Measurements from ENCODE around the gene ESRP2.

ESRP2 gene

DNA sequence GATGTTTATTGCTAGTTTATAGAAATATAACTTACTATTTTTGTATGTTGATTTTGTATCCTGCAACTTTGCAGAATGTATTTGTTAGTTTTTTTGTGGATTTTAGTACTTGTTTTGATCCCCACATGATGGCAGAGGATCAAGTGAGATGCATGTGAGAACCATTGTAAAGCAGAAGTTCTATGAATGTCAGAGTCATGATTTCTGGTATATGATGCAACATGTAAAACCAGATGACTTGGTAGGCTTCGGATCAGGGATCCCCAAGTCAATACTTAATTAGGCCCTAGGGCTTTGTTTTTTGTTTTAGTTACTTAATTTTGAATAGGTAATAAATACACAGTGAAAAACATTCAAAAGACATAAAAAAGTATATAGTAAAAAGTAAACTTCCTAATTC is 45.8 kb downstream of the ESRP2 start:
- Histone ChIP-seq H3K9ac (ENCODE audit: low read depth, low read length, poor library complexity, severe bottlenecking) (no peak overlapping the region), H3K4me1 (ENCODE audit: insufficient read depth, low read length, poor library complexity, severe bottlenecking) (no peaks in the 10 kb centered on the region), H3K4me2 (ENCODE audit: low read depth, low read length, poor library complexity, severe bottlenecking) (no peak overlapping the region), H2AFZ (ENCODE audit: low read length) (no peak overlapping the region), H3K4me3 (ENCODE audit: low read length, poor library complexity, severe bottlenecking) (no peak overlapping the region), H3K9me2 (replicated peaks; ENCODE audit: low read depth, low read length) (no peaks in the 10 kb centered on the region), H3K79me2 (ENCODE audit: insufficient read depth, low read length) (0 out of 2 replicates have a peak, but pooled peaks cover 2% of the 10 kb centered on the region), H4K20me1 (ENCODE audit: insufficient read depth, low read length, poor library complexity, severe bottlenecking) (peaks cover 3% of the 10 kb centered on the region), H3K9me3 (ENCODE audit: insufficient read depth, low read depth, low read length) (no peaks in the 10 kb centered on the region), H3K36me3 (ENCODE audit: insufficient read depth, low read length) (peaks cover 88% of the 10 kb centered on the region), H3F3A (ENCODE audit: low read depth) (no peaks in the 10 kb centered on the region), H3K27me3 (ENCODE audit: insufficient read depth, low read length, poor library complexity, severe bottlenecking) (no peaks in the 10 kb centered on the region)
- TF ChIP-seq EZH2phosphoT487 (IDR thresholded peaks at IDR 0.05; ENCODE audit: borderline replicate concordance): no peak
- TF ChIP-seq, protein P1, sequence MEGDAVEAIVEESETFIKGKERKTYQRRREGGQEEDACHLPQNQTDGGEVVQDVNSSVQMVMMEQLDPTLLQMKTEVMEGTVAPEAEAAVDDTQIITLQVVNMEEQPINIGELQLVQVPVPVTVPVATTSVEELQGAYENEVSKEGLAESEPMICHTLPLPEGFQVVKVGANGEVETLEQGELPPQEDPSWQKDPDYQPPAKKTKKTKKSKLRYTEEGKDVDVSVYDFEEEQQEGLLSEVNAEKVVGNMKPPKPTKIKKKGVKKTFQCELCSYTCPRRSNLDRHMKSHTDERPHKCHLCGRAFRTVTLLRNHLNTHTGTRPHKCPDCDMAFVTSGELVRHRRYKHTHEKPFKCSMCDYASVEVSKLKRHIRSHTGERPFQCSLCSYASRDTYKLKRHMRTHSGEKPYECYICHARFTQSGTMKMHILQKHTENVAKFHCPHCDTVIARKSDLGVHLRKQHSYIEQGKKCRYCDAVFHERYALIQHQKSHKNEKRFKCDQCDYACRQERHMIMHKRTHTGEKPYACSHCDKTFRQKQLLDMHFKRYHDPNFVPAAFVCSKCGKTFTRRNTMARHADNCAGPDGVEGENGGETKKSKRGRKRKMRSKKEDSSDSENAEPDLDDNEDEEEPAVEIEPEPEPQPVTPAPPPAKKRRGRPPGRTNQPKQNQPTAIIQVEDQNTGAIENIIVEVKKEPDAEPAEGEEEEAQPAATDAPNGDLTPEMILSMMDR (conservative IDR thresholded peaks at IDR 0.05; ENCODE audit: low read length): no peak

DNA sequence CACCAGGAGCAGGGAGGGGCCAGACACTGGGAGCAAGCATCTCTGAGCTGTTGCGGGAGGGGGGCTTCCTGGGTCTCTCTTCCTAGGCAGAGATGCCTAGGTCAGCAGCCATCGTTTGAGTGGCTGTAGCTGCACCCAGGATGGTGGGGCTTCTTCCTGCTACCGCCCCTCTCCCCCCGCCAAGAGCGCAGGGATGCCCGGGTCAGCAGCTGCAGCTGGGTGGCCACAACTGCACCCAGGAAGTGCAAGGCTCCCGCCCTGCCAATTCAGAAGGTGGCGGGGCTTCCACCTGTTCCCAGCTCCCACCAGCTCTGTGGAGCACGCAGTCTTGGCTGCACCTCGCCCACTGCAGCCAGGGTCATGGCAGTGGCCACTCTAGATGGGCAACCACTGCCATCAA is 47.8 kb downstream of the ESRP2 start:
- Histone ChIP-seq H3K4me3 (ENCODE audit: low read length, poor library complexity, severe bottlenecking) (no peak overlapping the region), H2AFZ (ENCODE audit: low read length) (no peak overlapping the region), H3K9ac (ENCODE audit: low read depth, low read length, poor library complexity, severe bottlenecking) (no peak overlapping the region), H3K9me3 (ENCODE audit: insufficient read depth, low read depth, low read length) (no peaks in the 10 kb centered on the region), H3K4me1 (ENCODE audit: insufficient read depth, low read length, poor library complexity, severe bottlenecking) (no peaks in the 10 kb centered on the region), H3K36me3 (ENCODE audit: insufficient read depth, low read length) (peaks cover 91% of the 10 kb centered on the region), H3K4me2 (ENCODE audit: low read depth, low read length, poor library complexity, severe bottlenecking) (no peak overlapping the region), H3K79me2 (ENCODE audit: insufficient read depth, low read length) (no peaks in the 10 kb centered on the region), H3K27me3 (ENCODE audit: insufficient read depth, low read length, poor library complexity, severe bottlenecking) (no peaks in the 10 kb centered on the region), H3F3A (ENCODE audit: low read depth) (no peaks in the 10 kb centered on the region), H3K9me2 (replicated peaks; ENCODE audit: low read depth, low read length) (no peaks in the 10 kb centered on the region), H4K20me1 (ENCODE audit: insufficient read depth, low read length, poor library complexity, severe bottlenecking) (peaks cover 3% of the 10 kb centered on the region)
- TF ChIP-seq, protein P1 (conservative IDR thresholded peaks at IDR 0.05; ENCODE audit: low read length): no peak
- TF ChIP-seq EZH2phosphoT487 (IDR thresholded peaks at IDR 0.05; ENCODE audit: borderline replicate concordance): no peak

DNA sequence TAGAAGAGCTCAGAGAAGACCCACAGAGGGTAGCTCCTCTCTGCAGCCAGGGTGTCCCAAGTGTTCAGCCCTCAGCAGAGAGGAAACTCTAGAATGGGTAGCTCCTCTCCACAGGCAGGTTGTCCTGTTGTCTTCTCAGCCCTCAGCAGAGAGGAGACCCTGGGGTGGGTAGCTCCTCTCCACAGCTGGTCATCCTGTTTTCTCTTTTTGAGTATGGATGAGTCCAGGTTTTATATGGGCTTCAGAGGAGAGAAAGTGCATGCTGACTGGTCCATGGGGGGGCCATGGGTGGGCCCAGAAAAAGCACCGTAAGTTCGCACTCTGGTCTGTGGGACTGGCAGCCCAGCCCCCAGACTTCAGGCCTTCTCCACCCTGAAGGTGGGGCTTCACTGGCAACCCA is 48.4 kb downstream of the ESRP2 start:
- no peak for TF ChIP-seq EZH2phosphoT487 (IDR thresholded peaks at IDR 0.05; ENCODE audit: borderline replicate concordance)
- TF ChIP-seq, protein P1 (conservative IDR thresholded peaks at IDR 0.05; ENCODE audit: low read length): no peak
- Histone ChIP-seq H3K36me3 (ENCODE audit: insufficient read depth, low read length) (peaks cover 91% of the 10 kb centered on the region), H3F3A (ENCODE audit: low read depth) (no peaks in the 10 kb centered on the region)

More for the DNA sequence above, 48.4 kb downstream of the ESRP2 start:
- H3K4me2 ChIP-seq (ENCODE audit: low read depth, low read length, poor library complexity, severe bottlenecking): no peak overlapping the region
- H3K4me3 ChIP-seq (ENCODE audit: low read length, poor library complexity, severe bottlenecking): no peak overlapping the region
- H3K9me2 ChIP-seq (replicated peaks; ENCODE audit: low read depth, low read length): no peaks in the 10 kb centered on the region
- H3K9me3 ChIP-seq (ENCODE audit: insufficient read depth, low read depth, low read length): no peaks in the 10 kb centered on the region
- H3K79me2 ChIP-seq (ENCODE audit: insufficient read depth, low read length): no peaks in the 10 kb centered on the region
- H3K9ac ChIP-seq (ENCODE audit: low read depth, low read length, poor library complexity, severe bottlenecking): no peak overlapping the region
- no peak overlapping the region for H2AFZ ChIP-seq (ENCODE audit: low read length)
- no peaks in the 10 kb centered on the region for H3K27me3 ChIP-seq (ENCODE audit: insufficient read depth, low read length, poor library complexity, severe bottlenecking)
- no peaks in the 10 kb centered on the region for H3K4me1 ChIP-seq (ENCODE audit: insufficient read depth, low read length, poor library complexity, severe bottlenecking)
- peaks cover 3% of the 10 kb centered on the region for H4K20me1 ChIP-seq (ENCODE audit: insufficient read depth, low read length, poor library complexity, severe bottlenecking)
